ENCODE results near the gene CDH13.

The CDH13 gene

GRCh38 chr16:83698964-83699363, 1072.2 kb downstream of the CDH13 start:
- Histone ChIP-seq H3K27ac (ENCODE audit: low read depth, low read length) (no peak overlapping the region), H3K36me3 (ENCODE audit: control insufficient read depth, insufficient read depth, low read length) (no peaks in the 10 kb centered on the region), H3K9ac (ENCODE audit: low read length) (no peak overlapping the region), H3K9me3 (ENCODE audit: control insufficient read depth, insufficient read depth, low read depth, low read length) (no peaks in the 10 kb centered on the region), H3K27me3 (ENCODE audit: control insufficient read depth, insufficient read depth, low read length) (no peaks in the 10 kb centered on the region; the same call in 1 of the 2 replicates), H3K4me1 (ENCODE audit: control insufficient read depth, insufficient read depth, low read length) (no peaks in the 10 kb centered on the region), H3K4me3 (ENCODE audit: low read depth, low read length) (no peak overlapping the region)

GRCh38 chr16:83699817-83700216, 1073.0 kb downstream of the CDH13 start:
- H3K9ac ChIP-seq (ENCODE audit: low read length): no peak overlapping the region
- H3K9me3 ChIP-seq (ENCODE audit: control insufficient read depth, insufficient read depth, low read depth, low read length): no peaks in the 10 kb centered on the region
- H3K36me3 ChIP-seq (ENCODE audit: control insufficient read depth, insufficient read depth, low read length): no peaks in the 10 kb centered on the region
- H3K27ac ChIP-seq (ENCODE audit: low read depth, low read length): no peak overlapping the region
- no peaks in the 10 kb centered on the region; the same call in 1 of the 2 replicates for H3K27me3 ChIP-seq (ENCODE audit: control insufficient read depth, insufficient read depth, low read length)
- H3K4me3 ChIP-seq (ENCODE audit: low read depth, low read length): no peak overlapping the region
- no peaks in the 10 kb centered on the region for H3K4me1 ChIP-seq (ENCODE audit: control insufficient read depth, insufficient read depth, low read length)

GRCh38 chr16:83700918-83701317, 1074.1 kb downstream of the CDH13 start:
- Histone ChIP-seq H3K4me1 (ENCODE audit: control insufficient read depth, insufficient read depth, low read length) (no peaks in the 10 kb centered on the region), H3K27ac (ENCODE audit: low read depth, low read length) (no peak overlapping the region), H3K9ac (ENCODE audit: low read length) (no peak overlapping the region), H3K9me3 (ENCODE audit: control insufficient read depth, insufficient read depth, low read depth, low read length) (no peaks in the 10 kb centered on the region), H3K36me3 (ENCODE audit: control insufficient read depth, insufficient read depth, low read length) (no peaks in the 10 kb centered on the region), H3K27me3 (ENCODE audit: control insufficient read depth, insufficient read depth, low read length) (no peaks in the 10 kb centered on the region; the same call in 1 of the 2 replicates), H3K4me3 (ENCODE audit: low read depth, low read length) (no peak overlapping the region)

- Histone ChIP-seq H3K27ac (ENCODE audit: low read depth, low read length) (no peak overlapping the region), H3K9me3 (ENCODE audit: control insufficient read depth, insufficient read depth, low read depth, low read length) (no peaks in the 10 kb centered on the region), H3K9ac (ENCODE audit: low read length) (no peak overlapping the region), H3K27me3 (ENCODE audit: control insufficient read depth, insufficient read depth, low read length) (no peaks in the 10 kb centered on the region; the same call in 1 of the 2 replicates), H3K36me3 (ENCODE audit: control insufficient read depth, insufficient read depth, low read length) (no peaks in the 10 kb centered on the region), H3K4me3 (ENCODE audit: low read depth, low read length) (no peak overlapping the region), H3K4me1 (ENCODE audit: control insufficient read depth, insufficient read depth, low read length) (no peaks in the 10 kb centered on the region)
Measured at GRCh38 chr16:83701494-83701893, 1074.7 kb downstream of the CDH13 start.

- Histone ChIP-seq H3K9ac (ENCODE audit: low read length) (no peak overlapping the region), H3K9me3 (ENCODE audit: control insufficient read depth, insufficient read depth, low read depth, low read length) (no peaks in the 10 kb centered on the region), H3K27ac (ENCODE audit: low read depth, low read length) (no peak overlapping the region), H3K27me3 (ENCODE audit: control insufficient read depth, insufficient read depth, low read length) (no peaks in the 10 kb centered on the region; the same call in 1 of the 2 replicates), H3K4me1 (ENCODE audit: control insufficient read depth, insufficient read depth, low read length) (no peaks in the 10 kb centered on the region), H3K4me3 (ENCODE audit: low read depth, low read length) (no peak overlapping the region), H3K36me3 (ENCODE audit: control insufficient read depth, insufficient read depth, low read length) (no peaks in the 10 kb centered on the region)
Measured at GRCh38 chr16:83704656-83705055, 1077.9 kb downstream of the CDH13 start.

GRCh38 chr16:83705856-83706255, 1079.1 kb downstream of the CDH13 start:
- no peak overlapping the region for H3K27ac ChIP-seq (ENCODE audit: low read depth, low read length)
- H3K36me3 ChIP-seq (ENCODE audit: control insufficient read depth, insufficient read depth, low read length): no peaks in the 10 kb centered on the region
- H3K9ac ChIP-seq (ENCODE audit: low read length): no peak overlapping the region
- H3K4me3 ChIP-seq (ENCODE audit: low read depth, low read length): no peak overlapping the region
- no peaks in the 10 kb centered on the region for H3K27me3 ChIP-seq (ENCODE audit: control insufficient read depth, insufficient read depth, low read length)
- no peaks in the 10 kb centered on the region for H3K4me1 ChIP-seq (ENCODE audit: control insufficient read depth, insufficient read depth, low read length)
- H3K9me3 ChIP-seq (ENCODE audit: control insufficient read depth, insufficient read depth, low read depth, low read length): no peaks in the 10 kb centered on the region

GRCh38 chr16:83706394-83706793, 1079.6 kb downstream of the CDH13 start:
- Histone ChIP-seq H3K36me3 (ENCODE audit: control insufficient read depth, insufficient read depth, low read length) (no peaks in the 10 kb centered on the region), H3K9ac (ENCODE audit: low read length) (no peak overlapping the region), H3K4me3 (ENCODE audit: low read depth, low read length) (no peak overlapping the region), H3K4me1 (ENCODE audit: control insufficient read depth, insufficient read depth, low read length) (no peaks in the 10 kb centered on the region), H3K9me3 (ENCODE audit: control insufficient read depth, insufficient read depth, low read depth, low read length) (no peaks in the 10 kb centered on the region), H3K27ac (ENCODE audit: low read depth, low read length) (no peak overlapping the region), H3K27me3 (ENCODE audit: control insufficient read depth, insufficient read depth, low read length) (no peaks in the 10 kb centered on the region)

GRCh38 chr16:83711069-83711468, 1084.3 kb downstream of the CDH13 start:
- Histone ChIP-seq H3K9me3 (ENCODE audit: control insufficient read depth, insufficient read depth, low read depth, low read length) (no peaks in the 10 kb centered on the region), H3K4me3 (ENCODE audit: low read depth, low read length) (no peak overlapping the region), H3K36me3 (ENCODE audit: control insufficient read depth, insufficient read depth, low read length) (no peaks in the 10 kb centered on the region), H3K27ac (ENCODE audit: low read depth, low read length) (no peak overlapping the region), H3K27me3 (ENCODE audit: control insufficient read depth, insufficient read depth, low read length) (no peaks in the 10 kb centered on the region), H3K9ac (ENCODE audit: low read length) (no peak overlapping the region), H3K4me1 (ENCODE audit: control insufficient read depth, insufficient read depth, low read length) (no peaks in the 10 kb centered on the region)

GRCh38 chr16:83713597-83713996, 1086.8 kb downstream of the CDH13 start:
- H3K9ac ChIP-seq (ENCODE audit: low read length): no peak overlapping the region

GRCh38 chr16:83714286-83714685, 1087.5 kb downstream of the CDH13 start:
- H3K9ac ChIP-seq (ENCODE audit: low read length): no peak overlapping the region
- no peaks in the 10 kb centered on the region for H3K27me3 ChIP-seq (ENCODE audit: control insufficient read depth, insufficient read depth, low read length)
- no peaks in the 10 kb centered on the region for H3K36me3 ChIP-seq (ENCODE audit: control insufficient read depth, insufficient read depth, low read length)
- H3K27ac ChIP-seq (ENCODE audit: low read depth, low read length): no peak overlapping the region
- H3K4me3 ChIP-seq (ENCODE audit: low read depth, low read length): no peak overlapping the region
- 0 out of 2 replicates have a peak, but pooled peaks cover 3% of the 10 kb centered on the region for H3K4me1 ChIP-seq (ENCODE audit: control insufficient read depth, insufficient read depth, low read length)
- H3K9me3 ChIP-seq (ENCODE audit: control insufficient read depth, insufficient read depth, low read depth, low read length): no peaks in the 10 kb centered on the region

More at GRCh38 chr16:83713597-83713996, 1086.8 kb downstream of the CDH13 start:
- Histone ChIP-seq H3K27ac (ENCODE audit: low read depth, low read length) (no peak overlapping the region), H3K4me1 (ENCODE audit: control insufficient read depth, insufficient read depth, low read length) (0 out of 2 replicates have a peak, but pooled peaks cover 3% of the 10 kb centered on the region), H3K27me3 (ENCODE audit: control insufficient read depth, insufficient read depth, low read length) (no peaks in the 10 kb centered on the region), H3K9me3 (ENCODE audit: control insufficient read depth, insufficient read depth, low read depth, low read length) (no peaks in the 10 kb centered on the region), H3K4me3 (ENCODE audit: low read depth, low read length) (no peak overlapping the region), H3K36me3 (ENCODE audit: control insufficient read depth, insufficient read depth, low read length) (no peaks in the 10 kb centered on the region)

- Histone ChIP-seq H3K4me3 (ENCODE audit: low read depth, low read length) (no peak overlapping the region), H3K9ac (ENCODE audit: low read length) (no peak overlapping the region), H3K27me3 (ENCODE audit: control insufficient read depth, insufficient read depth, low read length) (no peaks in the 10 kb centered on the region), H3K9me3 (ENCODE audit: control insufficient read depth, insufficient read depth, low read depth, low read length) (no peaks in the 10 kb centered on the region), H3K27ac (ENCODE audit: low read depth, low read length) (no peak overlapping the region), H3K4me1 (ENCODE audit: control insufficient read depth, insufficient read depth, low read length) (0 out of 2 replicates have a peak, but pooled peaks cover 3% of the 10 kb centered on the region), H3K36me3 (ENCODE audit: control insufficient read depth, insufficient read depth, low read length) (no peaks in the 10 kb centered on the region)
Measured at GRCh38 chr16:83715217-83715920, 1088.6 kb downstream of the CDH13 start.
